Activated effector memory CD4-positive, alpha-beta T cell treated with Interleukin-2 at 50 U/mL for 16 hours (primary cell): ENCODE measurements around the gene SUSD4.

ENCODE experiments used
- DNase-seq: peaks from one replicate; pipeline ENCODE4 v3.0.0-alpha.2; 2020

SUSD4 gene

DNA sequence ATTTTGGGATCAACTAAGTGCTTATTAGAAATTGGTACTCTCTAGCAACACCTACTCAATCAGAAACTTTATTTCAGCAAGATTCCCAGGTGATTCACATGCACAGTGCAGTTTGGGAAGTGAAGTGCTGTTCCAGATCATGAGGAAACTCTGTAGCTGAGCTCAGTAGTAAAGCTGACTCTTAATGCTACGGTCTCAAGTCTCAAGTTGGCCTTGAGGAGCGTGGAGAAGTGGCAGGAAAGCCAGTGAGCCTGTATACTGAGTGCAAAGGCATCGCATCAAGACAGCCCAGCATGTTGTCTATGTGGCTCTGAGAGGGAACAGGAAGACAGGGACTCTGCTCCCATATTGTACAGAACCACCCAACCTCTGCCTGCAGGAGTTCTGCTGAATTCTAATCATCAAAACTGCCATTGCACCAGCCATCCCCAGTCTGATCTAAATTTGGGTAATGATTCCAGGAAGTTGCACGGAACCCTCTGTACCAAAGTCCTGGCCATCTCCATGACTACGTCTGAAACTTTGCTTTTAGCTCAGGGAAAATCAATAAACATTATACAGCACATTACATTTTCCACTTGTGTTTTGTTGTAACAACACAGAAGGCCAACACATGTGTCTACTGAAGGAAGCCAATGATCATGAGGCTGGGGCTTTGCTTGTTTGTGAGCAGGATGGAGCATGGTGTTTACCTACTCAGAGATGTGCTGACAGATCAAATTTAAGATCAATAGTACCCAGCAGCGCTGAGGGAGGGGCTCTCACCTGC lies 115.8 kb downstream of the SUSD4 start:
- DNase-seq = no peak

DNA sequence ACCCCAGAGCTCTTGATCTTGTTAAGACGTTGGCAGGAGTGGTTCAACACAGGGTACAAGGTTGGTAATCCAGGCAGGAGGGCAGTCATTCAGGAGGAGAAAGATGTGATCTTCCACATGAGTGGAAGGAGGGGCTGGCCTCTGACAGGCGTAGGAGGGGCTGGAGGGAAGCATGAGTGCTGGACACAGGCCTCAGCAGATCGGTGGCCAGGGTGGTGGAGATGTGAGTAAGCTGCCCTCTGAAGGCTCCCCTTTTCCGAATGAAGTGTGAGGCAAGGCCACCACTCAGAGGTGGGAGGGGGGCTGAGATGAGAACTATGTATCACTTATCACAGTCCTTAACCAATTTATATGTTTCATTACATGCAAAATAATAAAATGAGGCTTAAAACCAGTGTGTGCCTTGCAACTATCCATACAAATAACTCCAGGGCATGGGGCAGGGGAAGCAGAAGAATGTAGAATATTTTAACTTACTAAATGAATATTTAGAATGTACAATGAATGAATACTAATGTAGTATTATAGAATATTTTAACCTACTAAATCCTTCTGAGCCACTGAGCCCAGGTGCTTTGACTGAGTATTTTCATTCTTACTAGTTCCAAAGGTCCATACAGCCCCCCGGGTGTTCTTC lies 117.4 kb downstream of the SUSD4 start:
- DNase-seq = no peak

DNA sequence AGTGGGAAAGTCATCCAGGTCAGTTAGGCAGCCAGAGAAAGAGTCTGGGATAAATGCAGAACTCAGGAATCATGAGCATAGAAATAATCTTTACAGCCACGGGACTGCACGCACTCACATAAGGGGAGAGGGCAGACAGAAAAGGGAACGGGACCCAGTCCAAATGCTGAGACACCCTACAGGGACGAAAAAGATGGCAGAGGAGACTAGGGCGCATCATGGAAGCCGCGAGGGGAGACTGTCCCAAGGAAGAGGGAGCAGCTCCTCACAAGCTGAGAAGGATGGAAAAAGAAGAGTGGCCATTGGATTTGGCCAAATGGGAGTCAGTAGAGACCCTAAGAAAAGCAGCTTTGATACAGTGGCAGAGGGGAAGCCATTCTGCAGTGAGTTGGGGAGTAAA lies 118.0 kb downstream of the SUSD4 start:
- DNase-seq = no peak

DNA sequence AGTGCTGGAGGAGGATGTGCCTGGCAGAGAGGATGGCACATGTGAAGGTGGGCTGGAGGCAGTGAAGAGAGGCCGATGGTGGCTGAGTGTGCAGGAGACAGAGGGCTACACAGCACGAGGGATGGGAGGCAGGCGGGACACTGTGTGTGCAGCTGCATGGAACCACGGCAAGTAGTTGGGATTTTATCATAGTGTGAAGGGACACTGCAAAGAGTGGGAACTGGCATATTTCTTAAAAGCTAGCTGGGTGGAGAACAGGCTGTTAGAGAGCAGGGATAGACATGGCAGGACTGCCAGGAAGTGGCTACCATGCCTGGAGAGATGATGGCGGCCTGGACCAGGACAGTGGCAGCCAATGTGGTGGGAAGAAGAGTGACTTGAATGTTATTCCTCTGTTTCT lies 118.6 kb downstream of the SUSD4 start:
- DNase-seq = no peak

DNA sequence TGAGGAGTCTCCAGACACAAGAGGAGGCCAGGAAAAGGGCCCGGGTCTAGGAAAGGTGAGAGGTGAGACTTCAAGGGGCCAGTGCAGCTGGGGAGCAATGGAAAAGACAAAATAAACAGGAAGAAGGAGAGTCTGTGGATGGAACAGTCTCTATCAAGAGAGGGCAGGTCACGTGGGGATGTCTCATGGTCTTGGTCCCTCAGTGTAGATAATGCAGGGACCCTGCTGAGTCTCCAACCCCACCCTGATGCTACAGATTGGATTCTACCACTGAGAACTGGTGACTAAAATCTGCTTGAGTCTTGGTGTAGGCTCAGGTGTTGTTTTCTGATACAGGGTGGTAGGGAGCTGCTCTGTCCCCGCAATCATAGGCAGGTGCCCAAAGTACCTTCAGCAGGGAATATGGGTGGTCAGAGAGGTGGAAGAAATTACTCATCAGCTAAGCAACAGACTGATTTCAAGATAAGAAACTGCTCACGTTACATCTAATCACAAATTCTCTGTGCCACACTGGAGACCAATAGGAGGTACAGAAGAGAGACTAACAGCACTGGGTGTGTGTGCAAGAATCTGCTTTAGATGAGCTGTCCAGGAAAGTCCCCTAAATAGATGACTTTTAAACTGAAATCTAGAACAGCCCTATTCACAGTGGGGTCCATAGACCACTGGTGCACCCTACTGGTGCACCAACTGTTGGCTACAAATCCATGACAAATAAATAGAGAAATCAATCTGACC lies 119.4 kb downstream of the SUSD4 start:
- DNase-seq = no peak

DNA sequence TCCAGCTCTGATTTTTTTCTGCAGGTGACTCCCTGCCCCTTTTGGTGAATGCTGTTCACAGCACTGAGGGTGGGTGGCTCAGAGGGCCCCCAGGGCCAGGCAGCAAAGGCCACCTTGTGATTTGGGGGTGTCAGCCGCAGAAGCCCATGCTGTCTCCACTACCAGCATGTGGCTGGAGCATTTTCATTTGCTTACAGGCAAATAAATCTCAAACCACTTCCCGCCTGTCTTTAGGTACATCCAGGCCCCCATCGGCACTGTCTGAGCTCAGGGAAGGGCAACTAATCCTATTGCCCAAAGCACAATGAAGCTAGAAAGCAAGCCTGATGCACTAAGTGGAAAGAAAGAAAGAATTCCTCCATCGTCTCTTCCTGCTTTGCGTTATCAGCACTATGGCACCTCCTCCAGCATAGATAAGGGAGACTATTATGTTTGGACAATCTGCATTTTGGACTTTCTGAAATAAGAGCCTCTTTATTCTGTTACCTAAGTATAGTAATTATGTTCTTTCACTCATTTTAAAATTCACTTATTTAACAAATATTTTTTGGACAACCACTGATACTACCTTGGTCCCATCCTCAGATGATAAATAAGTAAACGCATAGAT lies 120.4 kb downstream of the SUSD4 start:
- no peak for DNase-seq

DNA sequence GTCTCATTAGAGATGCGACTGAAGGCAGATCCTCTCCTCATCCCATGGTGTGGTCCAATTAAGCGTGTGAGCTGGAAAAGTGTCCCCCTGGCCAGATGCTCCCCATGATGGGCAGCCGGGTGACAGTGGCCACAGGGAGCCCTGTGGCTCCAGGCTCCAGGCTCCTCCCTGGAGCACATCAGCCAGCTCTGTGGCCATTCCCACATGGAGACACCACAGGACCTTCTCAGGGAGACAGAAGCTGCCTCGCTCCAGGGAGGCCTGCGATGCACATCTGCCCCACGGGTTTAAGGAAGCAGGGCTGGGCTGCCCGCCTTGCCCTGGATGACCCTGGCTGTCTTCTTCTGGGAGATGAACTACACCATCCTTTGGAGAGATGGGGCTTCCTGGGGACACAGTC lies 121.0 kb downstream of the SUSD4 start:
- no peak for DNase-seq

DNA sequence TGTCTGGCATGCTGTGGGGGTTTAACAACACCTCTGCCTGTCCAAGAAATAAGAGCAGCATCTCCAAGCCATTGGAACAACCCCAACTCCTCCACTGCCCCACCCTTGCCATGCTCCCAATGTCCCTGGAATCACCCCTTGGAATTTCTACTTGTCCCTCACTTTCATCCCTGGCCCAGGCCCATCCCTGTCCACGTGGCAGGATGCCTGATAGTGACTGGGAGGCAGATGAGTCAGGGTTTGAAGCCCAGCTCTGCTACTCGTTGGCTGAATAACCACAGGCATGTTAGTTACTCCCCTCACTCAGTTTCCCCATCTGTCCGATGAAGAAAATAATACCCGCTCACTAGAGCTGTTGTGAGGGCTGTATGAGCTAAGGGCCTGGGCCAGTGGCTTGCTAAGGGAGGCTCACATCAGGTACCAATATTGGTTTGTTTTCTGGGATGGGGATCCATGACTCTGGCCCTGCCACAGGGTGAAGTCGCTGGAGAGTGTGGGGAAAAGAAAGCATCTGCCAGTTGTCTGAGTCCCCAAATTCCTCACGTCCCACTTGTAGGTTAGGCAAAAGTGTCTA lies 121.5 kb downstream of the SUSD4 start:
- no peak for DNase-seq

DNA sequence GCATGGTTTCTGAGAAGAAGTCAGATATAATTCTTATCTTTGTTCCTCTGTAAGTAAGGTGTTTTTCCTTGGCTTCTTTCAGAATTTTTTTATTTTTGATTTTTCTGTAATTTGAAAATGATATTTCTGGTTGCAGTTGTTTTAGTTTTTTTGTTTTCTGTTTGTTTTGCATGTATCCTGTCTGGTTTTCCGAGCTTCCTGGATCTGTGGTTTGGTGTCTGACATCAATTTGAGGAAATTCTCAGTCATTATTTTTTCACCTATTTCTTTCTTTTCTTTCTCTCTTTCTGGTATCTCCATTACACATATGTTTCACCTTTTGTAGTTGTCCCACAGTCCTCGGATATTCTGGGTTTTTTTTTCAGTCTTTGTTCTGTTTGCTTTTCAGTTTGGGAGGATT lies 123.9 kb downstream of the SUSD4 start:
- no peak for DNase-seq

DNA sequence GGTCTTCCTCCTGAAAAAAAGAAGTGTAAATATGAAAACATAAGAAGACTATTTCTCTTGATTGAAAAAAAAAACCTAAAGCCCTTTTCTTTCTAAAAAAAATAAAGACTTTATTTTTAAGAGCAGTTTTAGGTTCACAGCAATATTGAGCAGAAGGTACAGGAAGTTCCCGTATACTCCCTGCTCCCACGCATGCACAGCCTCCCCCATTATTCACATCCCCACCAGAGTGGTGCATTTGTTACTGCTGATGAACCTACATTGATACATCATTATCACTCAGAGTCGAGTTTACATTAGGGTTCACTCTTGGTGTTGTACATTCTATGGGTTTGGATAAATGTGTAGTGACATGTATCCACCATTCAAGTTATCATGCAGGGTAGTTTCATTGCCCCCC lies 128.9 kb downstream of the SUSD4 start:
- DNase-seq = no peak

DNA sequence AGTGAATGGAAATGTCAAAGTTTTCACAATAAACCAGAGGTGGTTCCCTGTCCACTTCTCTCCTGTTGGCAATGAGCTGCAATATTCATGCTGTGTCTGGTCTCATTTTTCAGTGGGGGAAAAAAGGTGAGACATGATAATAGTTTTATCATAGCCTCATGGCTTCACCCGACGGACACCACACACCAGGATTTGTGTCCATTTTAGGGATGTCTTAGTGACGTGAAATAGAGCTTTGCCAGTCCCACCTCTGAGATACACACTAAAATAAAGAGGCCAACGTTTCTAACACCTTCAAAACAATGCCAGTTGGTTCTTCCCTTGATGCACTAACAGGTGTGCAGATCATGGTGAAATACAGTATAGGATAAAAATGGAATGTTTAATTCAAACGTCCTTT lies 129.4 kb downstream of the SUSD4 start:
- no peak for DNase-seq

DNA sequence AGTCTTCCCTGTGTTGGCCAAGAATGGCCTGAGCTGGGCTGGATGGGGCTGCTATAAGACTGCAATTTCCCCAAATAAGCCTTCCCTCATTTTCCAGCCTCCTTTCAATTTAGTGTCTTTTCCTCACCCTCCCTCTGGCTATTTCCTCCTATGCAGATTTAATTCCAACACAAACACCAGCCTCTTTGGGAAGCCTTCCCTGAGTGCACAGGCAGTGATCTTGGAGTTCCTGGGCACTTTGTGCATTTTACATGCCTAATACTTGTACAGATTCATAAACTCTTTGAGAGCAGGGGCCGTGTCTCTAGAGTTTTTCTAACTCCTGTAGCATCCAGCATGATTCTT lies 129.8 kb downstream of the SUSD4 start:
- no peak for DNase-seq

DNA sequence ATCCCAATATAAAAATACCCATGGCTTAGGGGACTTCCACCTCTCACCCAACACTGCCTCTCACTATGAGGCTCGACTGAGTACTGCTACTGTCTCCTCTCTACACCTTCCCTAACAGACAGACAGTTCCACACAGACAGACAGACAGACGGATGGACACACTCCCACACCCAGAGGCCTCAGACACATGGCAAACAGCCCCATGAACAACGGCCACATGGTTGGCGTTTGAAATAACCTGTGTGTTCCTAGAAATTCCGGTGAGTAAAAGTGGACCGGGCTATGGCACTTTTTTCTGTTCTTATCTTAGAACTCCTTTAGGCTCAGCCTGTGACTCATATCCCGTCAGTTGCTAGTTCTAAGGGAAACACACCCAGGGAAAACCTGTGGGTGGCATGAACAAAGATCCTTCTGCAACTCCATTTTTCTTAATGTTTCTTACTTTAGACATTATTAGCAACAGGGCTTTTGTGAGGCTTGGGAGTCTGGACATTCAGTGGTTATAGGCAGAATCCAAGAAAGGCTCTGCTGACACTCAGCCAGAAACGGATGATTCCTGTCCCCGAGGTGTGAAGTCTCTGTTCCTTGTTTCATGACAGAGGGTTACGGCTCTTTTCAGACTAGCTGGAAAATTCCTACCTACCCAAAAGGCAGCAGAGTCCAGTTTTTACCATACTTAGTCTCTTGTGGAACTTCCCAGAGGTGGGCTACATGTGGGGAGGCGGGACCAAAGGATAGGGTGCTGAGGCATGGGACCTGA lies 130.4 kb downstream of the SUSD4 start:
- no peak for DNase-seq

DNA sequence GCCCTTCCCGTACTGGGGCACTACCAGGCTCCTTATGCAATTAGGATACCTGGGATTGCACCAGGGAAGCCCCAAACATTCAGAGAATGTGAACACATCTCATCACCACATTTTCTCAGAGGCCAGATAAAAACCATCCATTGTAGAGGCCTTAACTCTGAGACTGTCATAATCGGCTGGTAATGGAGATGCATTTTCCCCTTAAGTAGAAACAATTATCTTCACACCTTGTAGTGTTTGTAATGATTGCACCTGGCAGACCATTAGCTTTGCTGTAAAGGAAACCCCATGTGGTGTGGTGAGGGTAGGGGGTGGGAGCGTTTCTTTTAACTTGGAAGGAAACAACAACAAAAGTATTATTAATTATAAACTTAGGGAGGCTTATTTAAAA lies 131.0 kb downstream of the SUSD4 start:
- no peak for DNase-seq

DNA sequence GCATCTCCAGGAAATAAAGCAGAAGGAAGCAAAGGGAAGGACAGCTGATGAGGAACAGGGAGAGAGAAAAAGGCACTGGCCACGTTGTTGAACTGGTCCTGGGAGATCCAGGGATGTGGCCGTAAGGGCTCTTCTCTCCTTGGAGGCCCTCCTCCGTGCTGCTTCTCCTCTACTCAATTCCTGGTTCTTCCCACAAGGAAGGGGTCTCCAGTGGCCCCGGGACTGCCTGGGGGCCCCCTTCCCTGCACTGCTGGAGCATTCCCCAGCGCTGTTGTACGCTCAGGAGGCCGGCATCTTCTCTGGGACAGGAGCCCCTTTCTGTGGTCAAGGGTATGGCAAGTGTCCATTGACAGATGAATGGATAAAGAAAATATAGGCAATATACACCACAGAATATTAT lies 132.4 kb downstream of the SUSD4 start:
- no peak for DNase-seq

DNA sequence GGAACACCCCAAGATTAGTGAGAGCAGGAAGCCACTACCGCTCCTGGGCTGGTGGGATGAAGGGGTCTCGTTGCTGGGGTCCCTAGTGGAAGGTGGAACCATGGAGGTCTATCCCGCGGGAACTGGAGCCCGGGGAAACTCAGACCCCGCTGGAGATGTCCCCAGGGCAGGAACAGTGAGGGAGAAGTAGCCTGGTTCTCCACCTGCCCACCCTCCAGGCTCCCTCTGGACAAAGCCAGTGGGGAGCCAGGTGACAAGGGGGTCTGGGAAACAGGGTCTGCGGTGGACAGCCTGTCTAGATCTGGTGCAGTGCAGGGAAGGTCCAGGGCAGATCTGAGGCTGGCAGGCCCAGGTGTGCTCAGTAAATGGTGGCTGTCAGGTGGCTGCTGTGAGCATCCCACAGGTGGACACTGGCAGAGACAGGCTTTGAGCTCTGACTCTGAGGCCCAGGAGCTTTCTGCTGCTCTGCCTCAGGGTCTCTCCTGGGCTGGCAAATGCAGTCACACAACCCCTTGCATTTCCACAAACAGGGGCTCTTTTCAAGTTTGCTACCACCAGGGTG lies 132.9 kb downstream of the SUSD4 start:
- no peak for DNase-seq

DNA sequence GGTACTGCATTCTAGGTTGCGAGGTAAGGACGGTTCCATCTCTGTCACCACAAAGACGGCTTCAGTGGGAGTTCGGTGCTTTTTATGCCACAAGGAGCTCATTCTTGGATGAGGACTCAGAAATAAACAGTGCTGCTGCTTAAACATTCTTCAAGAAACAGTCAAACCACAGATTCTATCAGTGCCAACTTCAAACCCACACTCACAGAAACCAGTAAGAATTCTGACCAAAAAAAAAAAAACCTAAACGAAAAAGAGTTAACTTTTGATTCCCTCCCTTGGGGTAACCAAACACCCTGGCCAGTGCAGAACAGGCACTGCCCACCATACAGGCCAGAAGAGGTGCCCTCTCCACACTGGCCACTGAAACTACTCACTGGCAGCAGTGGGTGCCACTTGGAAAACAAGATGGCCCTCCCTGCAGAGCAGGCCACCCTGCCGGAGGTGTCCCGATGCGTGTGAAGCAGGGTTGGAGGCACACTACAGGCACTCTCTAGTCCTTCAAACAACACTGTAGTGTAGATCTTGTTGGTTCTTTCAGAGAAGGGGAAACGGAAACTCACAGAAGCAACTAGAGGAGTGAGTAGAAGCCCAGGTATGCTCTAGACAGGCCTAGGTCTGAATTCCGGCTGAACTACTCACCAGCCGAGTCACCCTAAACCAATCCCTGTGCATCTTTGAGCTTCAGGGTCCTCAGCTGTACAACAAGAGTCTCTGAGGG lies 133.7 kb downstream of the SUSD4 start:
- DNase-seq = peak; percentile 35

DNA sequence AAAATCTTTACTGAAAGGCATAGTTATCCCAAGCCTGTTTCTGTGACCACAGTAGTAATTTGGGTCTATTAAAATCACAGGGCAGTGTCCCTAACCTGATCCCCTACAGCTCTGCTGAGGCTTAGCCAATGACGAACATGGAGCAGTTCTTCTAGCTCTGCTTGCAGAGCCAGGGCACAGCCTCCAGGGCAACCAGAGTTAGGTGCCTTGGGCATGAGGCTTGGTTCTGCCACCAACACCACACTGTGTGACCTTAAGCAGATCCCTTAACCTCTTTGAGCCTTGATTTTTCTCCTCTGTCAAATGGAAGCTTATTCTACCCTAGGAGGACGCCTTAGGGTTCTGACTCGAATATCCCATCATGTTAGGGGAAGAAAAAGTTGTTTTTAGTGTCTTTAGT lies 134.2 kb downstream of the SUSD4 start:
- DNase-seq = no peak

DNA sequence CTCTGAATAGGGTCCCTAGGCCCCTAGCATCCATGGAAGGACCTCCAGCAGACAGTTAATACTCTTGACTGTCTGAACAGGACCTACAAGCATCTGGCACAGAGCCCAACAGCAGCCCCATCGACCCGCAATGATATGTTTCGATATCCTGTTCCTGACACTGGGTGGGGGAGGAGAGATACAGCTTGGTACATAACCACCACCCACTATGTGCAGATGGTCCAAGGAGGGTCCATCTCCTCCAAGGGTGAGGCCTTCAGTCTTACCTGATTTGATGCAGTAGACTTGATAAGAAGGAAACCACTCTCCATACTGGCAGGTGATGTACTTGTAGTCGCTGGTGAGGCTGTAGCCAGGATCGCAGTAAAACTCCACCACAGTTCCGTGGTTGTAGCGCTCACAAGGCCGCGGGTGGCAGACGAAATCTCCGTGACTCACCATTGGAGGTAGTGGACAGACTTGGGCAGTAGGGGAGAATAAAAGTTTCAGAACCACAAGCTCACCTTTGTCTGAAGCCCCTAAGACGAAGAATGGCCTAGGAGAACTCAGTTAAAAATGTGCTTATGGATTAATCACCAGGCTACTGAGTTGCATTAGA lies 134.9 kb downstream of the SUSD4 start:
- no peak for DNase-seq

DNA sequence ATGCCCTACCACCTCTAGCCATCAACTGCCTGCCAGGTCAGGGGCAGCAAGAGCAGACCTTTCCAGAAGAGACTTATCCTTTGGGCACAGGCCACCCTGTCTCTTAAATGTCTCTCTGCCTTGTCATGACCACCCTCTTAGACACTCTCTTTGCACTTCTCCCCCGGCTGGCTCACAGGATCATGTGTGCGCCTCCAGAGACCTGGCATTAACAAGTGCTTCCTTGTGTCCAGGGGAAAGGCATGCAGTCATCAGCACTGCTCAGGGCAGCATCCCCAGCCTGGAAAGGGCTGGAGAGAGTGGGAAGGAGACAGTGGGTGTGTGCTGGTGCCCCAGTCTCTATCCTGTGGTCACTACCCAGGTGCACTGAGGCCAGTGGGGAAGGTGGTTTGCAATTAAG lies 135.8 kb downstream of the SUSD4 start:
- no peak for DNase-seq

DNA sequence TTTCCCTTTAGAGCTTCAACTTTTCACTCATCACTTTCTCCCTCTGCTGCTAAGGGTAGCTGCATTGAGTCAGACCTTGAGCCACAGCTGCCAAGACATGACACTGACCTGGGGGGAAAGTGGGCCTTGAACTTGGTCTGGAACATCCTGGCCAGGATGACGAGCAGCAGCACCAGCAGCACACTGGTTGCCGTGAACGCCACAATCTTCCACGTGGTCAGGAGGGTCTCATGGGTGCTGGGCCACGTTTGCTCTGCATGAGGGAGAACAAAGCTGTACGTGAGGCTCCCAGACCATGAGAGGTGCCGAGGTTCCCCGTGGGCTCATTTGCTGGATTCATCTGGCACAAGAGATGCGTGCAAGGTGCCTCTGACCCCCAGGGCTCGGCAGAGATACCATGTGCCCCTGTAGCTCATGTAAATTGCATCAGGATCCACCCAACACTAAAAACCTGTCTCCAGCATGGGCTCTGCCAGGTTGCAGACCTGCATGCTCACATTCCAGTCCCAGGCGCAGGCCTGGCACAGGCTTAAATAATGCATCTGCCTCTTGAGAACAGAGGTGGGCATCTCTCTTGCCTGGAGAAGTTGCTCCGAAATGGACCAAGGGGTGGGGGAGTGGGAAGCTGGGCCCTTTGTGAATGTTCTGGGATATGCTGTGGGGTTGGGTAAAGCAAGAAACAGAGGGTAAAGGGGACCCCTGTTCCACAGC lies 136.3 kb downstream of the SUSD4 start:
- no peak for DNase-seq
